K562 (cell line): ENCODE data around the gene RAI14. TPM values are rescaled to one million over a fixed set of nuclear protein-coding genes. Genes with fewer than 3 reads are reported as not detected.

ENCODE experiments used
- ATAC-seq: fragments of 200-7000 bp; cut with Tn5 transposase; 3 replicates; pipeline ENCODE4 v1.9.1; 2020; ENCODE audit warnings: moderate library complexity
- BruUV-seq: library from RNA; stranded (reverse); fragments of 400-500 nt; replicated peaks from 2 replicates; lab custom pipeline; 2021; lab: Mats Ljungman, UMichigan
- CTCF ChIA-PET: fragments of 300-600 bp; formaldehyde crosslinking; extraction: SDS; loops from one replicate; lab custom pipeline; 2021; ENCODE audit warnings: low intra/inter-chr PET ratio; lab: Yijun Ruan, JAX
- POLR2A ChIA-PET: fragments of 300-600, 350-650 bp; sonication (Branson Sonifier 250); formaldehyde crosslinking; extraction: SDS; loops from one replicate; lab custom pipeline; 2021; ENCODE audit warnings: antibody characterized with exemption, inconsistent platforms; lab: Yijun Ruan, JAX
- DNase-seq, 4 experiments: peaks; one replicate each; pipeline versions ENCODE4 v3.0.0 to v3.0.0-alpha.2; 2011 to 2018; ENCODE audit warnings: low spot score in 3 of 4, mixed read lengths in 3 of 4; ENCODE audit errors: extremely low read depth in 1 of 4
- FAIRE-seq: peaks from 2 replicates; lab custom pipeline; 2011; peaks lifted over from hg19 to GRCh38; lab: Jason Lieb, UNC
- H2AFZ ChIP-seq: 2 replicates; pipeline ENCODE4 v1.6.0; 2011; ENCODE audit warnings: low read depth, low read length, control low read depth, inconsistent platforms
- H3K27ac ChIP-seq: fragments of 200-600 bp; 3 replicates; pipeline ENCODE4 v1.8.0; 2011; ENCODE audit warnings: low read depth, mild to moderate bottlenecking, control low read depth, inconsistent platforms, low read length, moderate library complexity, mixed read lengths; ENCODE audit errors: extremely low read depth
- H3K27me3 ChIP-seq, 2 experiments: fragments of 300-600 bp in 1 of 2; 2 replicates in 1 of 2; 3 replicates in 1 of 2; pipeline versions ENCODE4 v1.6.0 to v1.8.0; 2011; ENCODE audit warnings: inconsistent platforms in 2 of 2, low read length in 2 of 2, mild to moderate bottlenecking in 1 of 2, mixed read lengths in 1 of 2, moderate library complexity in 1 of 2; ENCODE audit not compliant: control insufficient read depth in 2 of 2, insufficient read depth in 2 of 2
- H3K36me3 ChIP-seq: fragments of 300-600 bp; 3 replicates; pipeline ENCODE4 v1.8.0; 2011; ENCODE audit warnings: mild to moderate bottlenecking, low read length, inconsistent platforms; ENCODE audit not compliant: control insufficient read depth, insufficient read depth
- H3K4me1 ChIP-seq, 2 experiments: fragments of 200-600 bp in 1 of 2; replicated peaks in 1 of 2; 2 replicates in 1 of 2; 3 replicates in 1 of 2; pipeline versions ENCODE4 v1.5.1 to v1.8.0; 2011; ENCODE audit warnings: inconsistent platforms in 2 of 2, low read length in 2 of 2, mild to moderate bottlenecking in 1 of 2, mixed read lengths in 1 of 2, moderate library complexity in 1 of 2; ENCODE audit not compliant: control insufficient read depth in 2 of 2, insufficient read depth in 2 of 2
- H3K4me2 ChIP-seq: 2 replicates; pipeline ENCODE4 v1.6.1; 2011; ENCODE audit warnings: low read length, control low read depth, inconsistent platforms, mixed read lengths; ENCODE audit not compliant: insufficient read depth
- H3K4me3 ChIP-seq: fragments of 200-600 bp; sonication (generic), shearing (Covaris generic); 2 replicates; pipeline ENCODE4 v1.5.1; 2016; ENCODE audit warnings: control low read depth, inconsistent platforms
- H3K79me2 ChIP-seq: fragments of 200-600 bp; 3 replicates; pipeline ENCODE4 v1.8.0; 2011; ENCODE audit warnings: low read length, inconsistent platforms; ENCODE audit not compliant: control insufficient read depth, insufficient read depth
- H3K9ac ChIP-seq, 2 experiments: 2 replicates each; pipeline versions ENCODE4 v1.6.0 to v1.6.1; 2011; ENCODE audit warnings: low read depth in 2 of 2, low read length in 2 of 2, control low read depth in 1 of 2, inconsistent platforms in 1 of 2, mild to moderate bottlenecking in 1 of 2, mixed read lengths in 1 of 2; ENCODE audit not compliant: insufficient read depth in 1 of 2
- H3K9me1 ChIP-seq: one replicate; pipeline ENCODE4 v1.6.0; 2011; ENCODE audit warnings: inconsistent platforms, mild to moderate bottlenecking, low read length, moderate library complexity; ENCODE audit not compliant: control insufficient read depth, insufficient read depth
- H3K9me3 ChIP-seq: replicated peaks from 2 replicates; pipeline ENCODE4 v1.5.1; 2011; ENCODE audit warnings: low read depth, low read length, inconsistent platforms; ENCODE audit not compliant: control insufficient read depth, insufficient read depth
- H4K20me1 ChIP-seq: replicated peaks from 2 replicates; pipeline ENCODE4 v1.6.1; 2011; ENCODE audit warnings: low read length, inconsistent platforms, mixed read lengths; ENCODE audit not compliant: control insufficient read depth, insufficient read depth
- CEBPB ChIP-seq: fragments of 450-650 bp; IDR thresholded peaks from 2 replicates; pipeline ENCODE4 v1.6.1; 2016; ENCODE audit warnings: missing genetic modification characterization, missing compliant biosample characterization
- CEBPG ChIP-seq, 3 experiments: fragments of 200-800 bp in 1 of 3; sonication (Bioruptor generic) in 1 of 3; sonication (generic) in 1 of 3; formaldehyde crosslinking in 1 of 3; IDR thresholded peaks in 2 of 3; conservative IDR thresholded peaks in 1 of 3; 2 replicates each; pipeline versions ENCODE4 v1.6.1 to v1.8.0; 2016 to 2022; ENCODE audit warnings: missing compliant biosample characterization in 2 of 3, missing genetic modification characterization in 2 of 3, mild to moderate bottlenecking in 1 of 3, missing genetic modification reagents in 1 of 3
- KAT8 ChIP-seq: fragments of 450-650 bp; IDR thresholded peaks from 2 replicates; pipeline ENCODE4 v1.6.1; 2016; ENCODE audit warnings: low read depth, mild to moderate bottlenecking
- KLF10 ChIP-seq: fragments of 250-450 bp; sonication (Bioruptor Pico); IDR thresholded peaks from 2 replicates; pipeline ENCODE4 v1.6.1; 2021; ENCODE audit warnings: matching md5 sums
- PCBP1 ChIP-seq: fragments of 200-400 bp; formaldehyde crosslinking; IDR thresholded peaks from 2 replicates; pipeline ENCODE4 v1.6.1; 2018; ENCODE audit warnings: mild to moderate bottlenecking, low read depth, low read length; ENCODE audit not compliant: poor library complexity, severe bottlenecking
- PRMT5 ChIP-seq: sonication (generic); formaldehyde crosslinking; IDR thresholded peaks from 2 replicates; pipeline ENCODE4 v1.5.0; 2020; ENCODE audit warnings: missing genetic modification reagents
- THRAP3 ChIP-seq: fragments of 450-650 bp; IDR thresholded peaks from 2 replicates; pipeline ENCODE4 v1.6.1; 2016; ENCODE audit warnings: mild to moderate bottlenecking, inconsistent platforms, borderline replicate concordance
- WGBS: fragments of 100-300 bp; shearing (Covaris generic); methylation state at CpG from one replicate; pipeline ENCODE4 v1.1.6; 2016; ENCODE audit warnings: low coverage, mixed read lengths; ENCODE audit not compliant: insufficient coverage; ENCODE audit errors: missing lambda C conversion rate; 5-methylcytosine and 5-hydroxymethylcytosine counted together
- in situ Hi-C: fragments of 300-500 bp; cut with MboI; formaldehyde crosslinking; loops from 4 replicates; pipeline ENCODE4 v1.15.0; 2018; ENCODE audit warnings: inconsistent platforms, mixed read lengths
- intact Hi-C: fragments of 100-400 bp; cut with micrococcal nuclease; formaldehyde crosslinking; loops from 2 replicates; pipeline ENCODE4 v1.14.2; 2022
- polyA plus RNA-seq, 8 experiments: library from polyadenylated mRNA; depleted of rRNA in 4 of 8; stranded (reverse) in 5 of 8; unstranded in 3 of 8; fragments of >200 nt; fragmentation: Nextera tagmentation in 2 of 8; fragmentation: Illumina TruSeq in 1 of 8; extraction: Ambion mirVana in 2 of 8; extraction: Trizol in 1 of 8; gene quantifications; 2 replicates each; pipeline versions ENCODE4 v1.2.1 to v1.2.3, GENCODE V29; 2011 to 2014; ENCODE audit warnings: inconsistent platforms in 1 of 8, missing spikeins in 1 of 8
- total RNA-seq, 7 experiments: library from RNA; depleted of rRNA in 6 of 7; stranded (reverse); fragments of >200 nt in 6 of 7; fragmentation: Illumina TruSeq in 2 of 7; extraction: Trizol in 2 of 7; gene quantifications; 2 replicates each; pipeline versions ENCODE4 v1.2.1 to v1.2.3, GENCODE V29; 2011 to 2021; ENCODE audit warnings: low replicate concordance in 1 of 7

RAI14 gene
- total and polyA plus RNA-seq, 9 of the 15 experiments (the other 6 are each of a cell fraction or from before 2014, with no cell fraction given): 11.3 to 82.5 (median 34.8) TPM

- Histone ChIP-seq H3K27ac (no peak overlapping the region), H3K4me3 (no peak overlapping the region), H3K36me3 (peaks cover 25% of the 10 kb centered on the region; the same call in 2 of the 3 replicates), H3K79me2 (no peaks in the 10 kb centered on the region), H3K9ac (no peak overlapping the region), H4K20me1 (no peaks in the 10 kb centered on the region), H3K27me3 (no peaks in the 10 kb centered on the region), H2AFZ (no peak overlapping the region), H3K4me2 (no peak overlapping the region), H3K9me3 (no peaks in the 10 kb centered on the region), H3K9me1 (no peaks in the 10 kb centered on the region), H3K4me1 (no peaks in the 10 kb centered on the region)
- CTCF ChIA-PET: no interaction called here
- DNase-seq (no peak), ATAC-seq (no peak), FAIRE-seq (no peak)
- no TSS peak for BruUV-seq
- WGBS: 84% methylated on average over 9 of the region's 9 CpGs
- intact Hi-C loops (loop anchor here (10.0 kb wide), 1 partner anchor 278 kb away; no protein-coding TSS in a partner anchor), in situ Hi-C loops (no loop called here)
- TF ChIP-seq THRAP3 (no peak), PRMT5 (CRISPR knock-in tag) (no peak), CEBPB (tag) (peak; percentile 76), KAT8 (no peak), CEBPG (CRISPR knock-in tag; IDR thresholded peaks at IDR 0.05) (peak; percentile 64), CEBPG (tag; conservative IDR thresholded peaks at IDR 0.05 in 1 of 2, IDR thresholded peaks at IDR 0.05 in 1 of 2) (peak in 1 of 2 experiments; percentile 62; a peak in 2 of 4 replicates), KLF10 (no peak), PCBP1 (no peak)
- POLR2A ChIA-PET: interaction anchor here (1.1 kb wide), 1 partner anchor 11 kb away, joined by 4 read pairs; no protein-coding TSS in a partner anchor
Measured at GRCh38 chr5:34802834-34803563, 146.9 kb downstream of the RAI14 start.
